HG03066 (cell line): ENCODE measurements around the gene DPH2.

ENCODE experiments used
- ATAC-seq: cut with Tn5 transposase; IDR thresholded peaks from one replicate; pipeline ENCODE4 v1.9.1; 2021; ENCODE audit warnings: low read depth; ENCODE audit not compliant: unreplicated experiment

The DPH2 gene

GRCh38 chr1:43997295-43997999 lies 27.6 kb downstream of the DPH2 start:
- no peak for ATAC-seq

GRCh38 chr1:43998000-43998378 lies 28.2 kb downstream of the DPH2 start:
- no peak for ATAC-seq

GRCh38 chr1:43999455-43999854 lies 29.6 kb downstream of the DPH2 start:
- ATAC-seq, result no peak

GRCh38 chr1:44000122-44000665 lies 30.4 kb downstream of the DPH2 start:
- no peak for ATAC-seq

GRCh38 chr1:44002165-44002564 lies 32.4 kb downstream of the DPH2 start:
- no peak for ATAC-seq

GRCh38 chr1:44002606-44003157 lies 32.9 kb downstream of the DPH2 start:
- no peak for ATAC-seq

GRCh38 chr1:44008259-44008658 lies 38.4 kb downstream of the DPH2 start:
- ATAC-seq, result no peak

GRCh38 chr1:44010935-44011471 lies 41.2 kb downstream of the DPH2 start:
- ATAC-seq, result no peak

GRCh38 chr1:44012404-44012803 lies 42.6 kb downstream of the DPH2 start:
- no peak for ATAC-seq

- no peak for ATAC-seq
Observed at GRCh38 chr1:44012941-44013609, 43.3 kb downstream of the DPH2 start.

- ATAC-seq, result no peak
Observed at GRCh38 chr1:44013949-44014348, 44.1 kb downstream of the DPH2 start.

GRCh38 chr1:44014365-44015104 lies 44.7 kb downstream of the DPH2 start:
- ATAC-seq, result no peak

- no peak for ATAC-seq
Observed at GRCh38 chr1:44015206-44015605, 45.4 kb downstream of the DPH2 start.

GRCh38 chr1:44016041-44016889 lies 46.5 kb downstream of the DPH2 start:
- no peak for ATAC-seq

- ATAC-seq, result no peak
Observed at GRCh38 chr1:44016890-44017400, 47.1 kb downstream of the DPH2 start.

- ATAC-seq, result no peak
Observed at GRCh38 chr1:44019466-44019948, 49.7 kb downstream of the DPH2 start.

GRCh38 chr1:44020464-44020863 lies 50.7 kb downstream of the DPH2 start:
- no peak for ATAC-seq

- no peak for ATAC-seq
Observed at GRCh38 chr1:44021156-44021555, 51.3 kb downstream of the DPH2 start.

GRCh38 chr1:44021581-44022321 lies 51.9 kb downstream of the DPH2 start:
- no peak for ATAC-seq
